Activated CD4-positive, alpha-beta T cell treated with anti-CD3 and anti-CD28 coated beads for 36 hours (primary cell): ENCODE results near the gene NELFB. TPM values are rescaled to one million over a fixed set of nuclear protein-coding genes. Genes with fewer than 3 reads are reported as not detected.
A peak's percentile ranks its signal among the peaks of the same experiment; 100 is the strongest.

Experiments used
- ATAC-seq: fragments of 200-7000 bp; cut with Tn5 transposase; one replicate; pipeline ENCODE4 v1.10.0; 2021; ENCODE audit warnings: mild to moderate bottlenecking, moderate library complexity
- CTCF ChIA-PET: fragments of 350-600 bp; sonication (Branson Sonifier 250); formaldehyde crosslinking; loops from one replicate; lab custom pipeline; 2021; ENCODE audit warnings: antibody characterized with exemption; lab: Charles Lee
- POLR2A ChIA-PET: fragments of 350-600 bp; sonication (Branson Sonifier 250); formaldehyde crosslinking; loops from one replicate; lab custom pipeline; 2021; ENCODE audit warnings: antibody characterized with exemption, inconsistent platforms; lab: Charles Lee
- DNase-seq: peaks from one replicate; pipeline ENCODE4 v3.0.0-alpha.2; 2020
- H3K27ac Mint-ChIP-seq: one replicate; pipeline ENCODE4 v1.8.0; 2021; ENCODE audit warnings: mixed read lengths
- H3K27me3 Mint-ChIP-seq: one replicate; pipeline ENCODE4 v1.8.0; 2021; ENCODE audit warnings: mixed read lengths
- H3K36me3 Mint-ChIP-seq: one replicate; pipeline ENCODE4 v1.8.0; 2021; ENCODE audit warnings: low read depth, mixed read lengths
- H3K4me1 Mint-ChIP-seq: one replicate; pipeline ENCODE4 v1.8.0; 2021; ENCODE audit warnings: mixed read lengths
- H3K4me3 Mint-ChIP-seq: one replicate; pipeline ENCODE4 v1.8.0; 2021; ENCODE audit warnings: mild to moderate bottlenecking, moderate library complexity, mixed read lengths
- H3K9me3 Mint-ChIP-seq: one replicate; pipeline ENCODE4 v1.8.0; 2021; ENCODE audit warnings: low read depth, mixed read lengths
- intact Hi-C, 2 experiments: fragments of 100-400 bp; cut with DNase I in 1 of 2; cut with micrococcal nuclease in 1 of 2; formaldehyde crosslinking; loops; one replicate each; pipeline versions ENCODE4 v1.14.2 to v1.15.1; 2022 to 2024; cut with DNase I, micrococcal nuclease
- total RNA-seq, 2 experiments: library from RNA; stranded (reverse); gene quantifications; one replicate each; pipeline ENCODE4 v1.2.3, GENCODE V29; 2021

The NELFB gene
- total RNA-seq, 2 experiments from 2014 or later = 41.4 to 54.1 TPM

DNA sequence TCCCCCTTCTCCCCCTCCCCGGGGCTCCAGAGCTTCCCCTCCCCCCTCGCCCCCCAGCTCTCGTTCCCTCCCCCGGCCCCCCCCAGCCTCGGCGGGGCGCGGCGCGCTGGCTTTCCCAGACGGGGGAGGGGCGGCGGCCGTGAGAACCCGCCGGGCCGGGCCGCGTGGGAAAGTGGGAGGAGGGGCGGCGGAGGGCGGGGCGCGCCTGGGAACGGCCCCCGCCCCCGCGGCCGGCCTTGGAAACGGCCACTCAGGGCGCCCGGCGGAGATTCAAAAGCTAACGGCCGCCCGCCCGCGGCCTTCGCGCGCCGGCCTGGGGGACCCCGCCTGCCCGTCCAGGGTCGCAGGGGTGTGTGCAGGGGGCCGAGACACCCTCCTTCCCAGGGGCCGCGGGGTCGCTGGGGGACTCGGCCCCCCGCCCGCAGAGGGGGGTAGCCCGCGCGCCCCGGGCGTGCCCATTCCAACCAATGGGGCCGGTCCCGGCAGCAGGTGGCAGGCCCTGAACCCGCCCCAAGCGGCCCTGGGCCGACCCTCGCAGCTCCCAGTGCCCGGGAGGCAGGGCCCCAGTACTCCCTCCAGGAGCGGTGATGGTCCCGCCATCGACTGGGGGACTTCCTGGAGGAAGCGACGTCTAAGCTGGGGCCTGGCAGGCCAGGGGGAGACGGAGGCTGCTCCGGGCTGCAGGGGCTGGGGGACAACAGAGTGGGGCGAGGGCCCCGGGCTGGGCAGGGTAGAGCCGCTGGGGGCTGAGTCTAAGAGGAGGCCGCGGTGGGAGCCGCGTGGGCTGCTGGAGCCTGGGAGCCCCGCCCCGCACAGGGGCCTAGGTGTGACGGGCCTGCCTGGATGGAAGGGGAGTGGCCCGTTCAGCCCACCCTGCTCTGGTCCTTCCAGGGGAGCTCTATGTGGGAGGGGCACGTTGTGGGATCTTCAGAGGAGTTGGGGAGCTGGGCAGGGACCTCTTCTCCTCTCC is 61.2 kb downstream of the NELFB start:
- H3K4me3 Mint-ChIP-seq = no peak overlapping the region
- CTCF ChIA-PET = no interaction called here
- peak; percentile 44 for ATAC-seq
- H3K27ac Mint-ChIP-seq = no peak overlapping the region
- no peaks in the 10 kb centered on the region for H3K36me3 Mint-ChIP-seq
- no peaks in the 10 kb centered on the region for H3K4me1 Mint-ChIP-seq
- POLR2A ChIA-PET = no interaction called here
- peaks cover 2% of the 10 kb centered on the region for H3K27me3 Mint-ChIP-seq
- H3K9me3 Mint-ChIP-seq = no peaks in the 10 kb centered on the region
- peak; percentile 43 for DNase-seq
- intact Hi-C loops = no loop called here

DNA sequence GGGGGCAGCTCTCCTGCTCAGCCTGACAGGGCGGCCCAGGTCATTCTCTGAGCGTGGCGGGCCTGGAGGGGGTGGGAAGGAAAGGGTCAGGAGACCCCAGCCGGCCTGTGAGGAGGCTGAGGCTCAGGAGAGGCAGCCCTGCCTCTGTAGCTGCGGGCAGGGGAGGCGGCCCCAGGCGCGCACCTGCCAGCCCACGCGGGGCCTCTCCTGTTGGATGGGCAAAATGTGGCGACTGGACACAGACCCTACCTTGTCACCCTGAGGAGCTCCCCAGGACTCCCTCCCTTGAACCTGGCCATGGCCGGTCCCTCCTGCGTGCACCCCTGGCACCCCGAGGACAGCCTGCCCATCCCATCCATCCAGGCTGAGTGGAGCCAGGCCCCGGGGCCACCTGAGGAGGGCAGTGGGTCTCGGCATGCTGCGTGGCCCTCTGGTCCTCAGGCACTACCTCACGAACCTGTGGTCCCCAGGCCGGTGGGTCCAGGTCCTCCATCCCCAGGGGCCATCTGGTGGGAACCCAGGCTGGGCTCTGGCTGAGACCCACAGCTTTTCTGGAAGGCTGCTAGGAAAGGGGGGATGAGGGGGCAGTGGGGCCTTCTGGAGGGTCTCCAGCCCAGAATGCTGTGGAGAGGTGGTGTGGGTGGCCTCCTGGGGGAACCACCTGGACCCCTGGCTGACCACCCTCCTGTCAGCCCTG is 62.0 kb downstream of the NELFB start:
- intact Hi-C loops = no loop called here
- no peak overlapping the region for H3K27ac Mint-ChIP-seq
- no peaks in the 10 kb centered on the region for H3K9me3 Mint-ChIP-seq
- no peaks in the 10 kb centered on the region for H3K4me1 Mint-ChIP-seq
- no peak overlapping the region for H3K4me3 Mint-ChIP-seq
- ATAC-seq (no peak), DNase-seq (no peak)
- H3K36me3 Mint-ChIP-seq = no peaks in the 10 kb centered on the region
- ChIA-PET POLR2A (no interaction called here), CTCF (interaction anchor here (1.7 kb wide), 1 partner anchor 14 kb away, joined by 4 read pairs; no protein-coding TSS in a partner anchor)
- peaks cover 2% of the 10 kb centered on the region for H3K27me3 Mint-ChIP-seq

DNA sequence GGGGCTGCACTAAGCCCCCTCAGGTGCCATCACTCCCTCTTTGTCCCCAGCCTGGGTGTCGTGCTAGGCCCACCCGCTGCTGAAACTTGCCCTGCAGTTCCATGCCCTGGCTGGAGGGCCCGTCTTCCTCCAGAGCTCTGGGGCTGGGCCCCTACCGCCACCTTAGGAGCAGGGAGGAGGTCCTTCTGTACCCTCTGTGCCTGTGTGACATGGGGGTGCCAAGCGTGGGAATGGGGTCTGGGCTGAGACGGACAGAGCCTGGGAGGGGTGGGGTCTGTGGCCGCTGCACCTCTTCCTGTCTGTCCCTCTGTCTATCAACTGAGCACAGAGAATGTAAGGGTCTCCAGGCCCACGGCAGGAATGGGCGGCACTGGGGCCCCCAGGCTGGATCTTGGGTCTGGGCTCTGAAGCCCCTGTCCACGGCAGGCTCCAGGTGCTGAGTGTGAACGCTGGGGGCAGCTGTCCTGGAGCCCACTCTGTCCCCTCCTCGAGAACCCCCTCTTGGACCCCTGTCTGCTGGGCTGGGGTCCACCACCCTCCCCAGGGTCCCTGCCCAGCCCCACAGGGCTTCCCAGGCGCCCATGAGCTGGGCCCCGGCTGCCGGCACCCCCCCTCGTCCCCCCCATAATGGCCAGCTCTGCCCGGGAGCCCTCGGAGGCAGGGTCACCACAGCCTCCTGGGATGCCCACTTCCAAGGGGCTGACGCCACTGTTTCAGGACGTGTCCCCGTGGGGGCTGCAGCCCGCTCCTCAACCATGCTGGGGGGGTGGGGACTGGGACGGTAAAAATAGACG is 62.8 kb downstream of the NELFB start:
- Mint-ChIP-seq H3K4me1 (no peaks in the 10 kb centered on the region), H3K27me3 (peaks cover 2% of the 10 kb centered on the region), H3K36me3 (no peaks in the 10 kb centered on the region), H3K27ac (no peak overlapping the region), H3K9me3 (no peaks in the 10 kb centered on the region), H3K4me3 (no peak overlapping the region)
- intact Hi-C loops = no loop called here
- ChIA-PET CTCF (interaction anchor here (1.7 kb wide), 1 partner anchor 14 kb away, joined by 4 read pairs; no protein-coding TSS in a partner anchor), POLR2A (no interaction called here)
- no peak for DNase-seq
- no peak for ATAC-seq

DNA sequence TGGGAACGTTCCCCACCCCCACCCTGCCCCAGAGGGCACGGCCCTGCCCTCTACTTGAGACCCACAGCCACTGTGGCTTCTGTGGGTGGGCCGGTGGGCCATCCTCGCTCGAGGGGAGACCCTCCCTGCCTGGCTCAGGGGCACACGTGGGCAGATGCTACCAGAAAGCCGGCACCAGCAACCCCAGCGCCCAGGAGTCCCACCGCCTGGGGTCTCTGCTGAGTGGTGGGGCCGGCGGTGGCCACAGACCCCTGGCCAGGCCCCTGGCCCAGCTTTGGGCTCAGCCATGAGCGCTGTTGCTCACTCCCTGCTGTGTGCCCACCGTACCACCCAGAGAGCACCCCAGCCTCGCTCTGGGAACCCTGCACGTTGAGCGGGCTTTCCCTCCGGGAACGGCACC is 63.5 kb downstream of the NELFB start:
- no peak overlapping the region for H3K27ac Mint-ChIP-seq
- DNase-seq (no peak), ATAC-seq (no peak)
- intact Hi-C loops = no loop called here
- no peaks in the 10 kb centered on the region for H3K36me3 Mint-ChIP-seq
- no peaks in the 10 kb centered on the region for H3K9me3 Mint-ChIP-seq
- H3K27me3 Mint-ChIP-seq = peaks cover 2% of the 10 kb centered on the region
- ChIA-PET CTCF (interaction anchor here (1.7 kb wide), 1 partner anchor 15 kb away, joined by 4 read pairs; no protein-coding TSS in a partner anchor), POLR2A (no interaction called here)
- H3K4me3 Mint-ChIP-seq = no peak overlapping the region
- no peaks in the 10 kb centered on the region for H3K4me1 Mint-ChIP-seq

DNA sequence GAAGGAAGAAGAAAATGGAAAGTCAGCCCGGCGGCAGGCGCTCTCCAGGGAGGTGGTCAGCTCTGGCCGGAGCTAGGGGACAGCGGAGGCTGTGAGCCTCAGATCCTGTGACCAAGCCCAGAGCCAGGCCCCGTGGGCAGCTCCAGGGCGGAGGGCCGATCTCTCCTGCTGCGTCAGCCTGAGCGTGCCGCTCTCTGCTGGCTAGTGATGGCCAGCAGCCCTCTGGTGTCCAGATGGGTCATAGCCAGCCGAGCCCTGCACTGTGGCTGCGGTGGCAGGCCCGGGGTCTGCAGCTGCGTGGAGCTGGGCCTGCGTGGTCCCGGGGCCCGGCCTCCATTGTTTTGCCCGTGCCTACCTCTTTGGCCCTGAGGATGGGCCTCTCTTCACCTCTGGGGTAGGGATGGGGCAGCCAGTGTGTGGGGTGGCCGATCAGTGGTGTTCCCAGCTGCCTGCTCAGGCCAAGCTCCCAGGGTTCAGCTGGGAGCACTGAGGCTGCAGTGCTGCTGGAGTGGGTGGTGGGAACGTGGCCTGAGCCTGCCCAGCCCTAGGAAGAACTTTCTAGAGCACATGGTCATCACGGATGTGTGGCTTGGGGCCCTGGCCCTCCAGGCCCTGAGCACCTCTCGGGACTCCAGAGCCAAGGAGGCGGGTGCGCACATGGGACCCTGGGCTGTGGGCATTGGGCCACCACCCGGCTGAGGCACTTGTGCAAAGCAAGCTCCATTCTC is 64.0 kb downstream of the NELFB start:
- ChIA-PET CTCF (no interaction called here), POLR2A (no interaction called here)
- Mint-ChIP-seq H3K4me3 (no peak overlapping the region), H3K4me1 (no peaks in the 10 kb centered on the region), H3K27me3 (peaks cover 2% of the 10 kb centered on the region), H3K36me3 (no peaks in the 10 kb centered on the region), H3K27ac (no peak overlapping the region), H3K9me3 (no peaks in the 10 kb centered on the region)
- intact Hi-C loops = no loop called here
- ATAC-seq (no peak), DNase-seq (no peak)

DNA sequence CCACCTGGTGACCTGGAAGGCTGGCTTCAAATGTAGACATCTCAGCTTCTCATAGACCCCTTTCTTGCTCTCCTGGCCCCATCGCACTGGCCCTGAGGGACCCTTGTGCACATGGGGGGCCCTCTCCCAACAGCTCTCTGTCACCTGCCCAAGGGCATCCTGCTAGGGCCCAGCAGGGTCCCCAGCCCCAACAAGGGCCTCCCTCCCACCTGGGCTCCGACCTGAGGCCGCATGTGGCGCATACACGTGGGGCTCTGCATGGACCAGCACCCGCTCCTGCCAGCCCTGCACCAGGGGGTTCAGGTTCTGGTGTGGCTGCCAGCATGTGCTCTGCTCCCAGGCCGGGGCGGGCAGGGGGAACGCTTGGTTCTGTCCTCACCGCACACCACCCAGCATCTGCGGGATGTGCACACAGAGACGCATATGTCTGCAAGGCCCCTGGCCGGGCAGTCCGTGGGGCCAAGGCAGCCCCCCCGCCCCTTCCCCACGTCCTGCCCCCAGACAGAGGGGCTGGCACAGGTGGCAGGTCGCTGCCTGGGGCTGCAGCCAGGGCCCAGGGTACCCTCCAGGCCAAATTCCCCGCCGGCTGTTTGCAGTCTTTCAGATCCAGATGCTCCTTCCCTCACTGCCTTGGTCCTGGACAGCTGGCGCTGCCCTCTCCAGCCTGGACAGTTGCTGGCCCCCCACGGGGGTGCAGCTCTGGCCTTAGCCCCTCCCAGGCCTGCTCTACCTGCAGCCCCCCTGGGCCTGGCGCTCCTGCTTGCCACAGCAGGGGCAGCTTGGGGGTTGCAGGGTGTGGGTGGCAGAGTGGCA is 64.8 kb downstream of the NELFB start:
- Mint-ChIP-seq H3K27me3 (peaks cover 2% of the 10 kb centered on the region), H3K4me1 (no peaks in the 10 kb centered on the region), H3K36me3 (no peaks in the 10 kb centered on the region), H3K9me3 (no peaks in the 10 kb centered on the region), H3K4me3 (no peak overlapping the region), H3K27ac (no peak overlapping the region)
- ChIA-PET CTCF (no interaction called here), POLR2A (no interaction called here)
- ATAC-seq = no peak
- intact Hi-C loops = no loop called here
- no peak for DNase-seq

DNA sequence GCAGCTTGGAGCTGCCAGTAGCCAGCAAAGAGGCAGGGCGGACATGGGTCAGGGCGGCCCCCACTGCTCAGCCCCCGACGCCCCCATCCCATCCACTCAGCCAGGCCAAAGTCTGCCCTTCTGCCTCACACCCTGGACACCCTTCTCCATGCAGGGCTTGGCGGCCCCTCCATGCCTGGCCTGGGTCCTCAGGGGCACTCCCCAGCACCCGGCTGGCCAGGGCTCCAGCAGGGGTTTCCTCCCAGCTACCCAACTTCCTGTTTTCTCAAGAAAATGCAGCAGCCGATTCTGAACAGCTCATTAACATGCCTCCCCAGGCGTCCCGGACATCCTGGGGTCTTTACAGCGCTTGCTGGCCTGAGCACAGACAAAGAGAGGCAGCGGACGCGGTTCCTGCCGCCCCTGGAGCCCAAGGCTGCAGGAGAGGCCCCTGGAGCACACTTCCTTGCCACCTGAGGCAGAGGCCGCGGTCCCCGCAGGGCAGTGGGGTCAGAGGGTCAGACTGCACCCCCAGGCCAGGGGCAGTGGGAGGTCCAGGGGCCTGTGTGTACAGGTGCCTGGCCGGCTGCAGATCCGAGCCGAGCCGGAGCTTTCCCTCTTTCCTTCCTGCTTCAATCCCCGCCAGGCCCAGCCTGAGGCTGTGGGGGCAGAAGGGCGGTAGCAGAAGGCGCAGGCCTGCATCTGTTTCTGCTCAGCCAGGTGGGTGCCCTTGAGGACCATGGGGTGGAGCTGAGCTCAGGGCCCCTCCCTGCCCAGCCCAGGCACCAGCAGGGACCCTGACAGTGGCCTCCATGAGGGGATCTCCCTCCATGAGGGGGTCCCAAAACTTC is 65.6 kb downstream of the NELFB start:
- H3K4me3 Mint-ChIP-seq = no peak overlapping the region
- no peaks in the 10 kb centered on the region for H3K36me3 Mint-ChIP-seq

DNA sequence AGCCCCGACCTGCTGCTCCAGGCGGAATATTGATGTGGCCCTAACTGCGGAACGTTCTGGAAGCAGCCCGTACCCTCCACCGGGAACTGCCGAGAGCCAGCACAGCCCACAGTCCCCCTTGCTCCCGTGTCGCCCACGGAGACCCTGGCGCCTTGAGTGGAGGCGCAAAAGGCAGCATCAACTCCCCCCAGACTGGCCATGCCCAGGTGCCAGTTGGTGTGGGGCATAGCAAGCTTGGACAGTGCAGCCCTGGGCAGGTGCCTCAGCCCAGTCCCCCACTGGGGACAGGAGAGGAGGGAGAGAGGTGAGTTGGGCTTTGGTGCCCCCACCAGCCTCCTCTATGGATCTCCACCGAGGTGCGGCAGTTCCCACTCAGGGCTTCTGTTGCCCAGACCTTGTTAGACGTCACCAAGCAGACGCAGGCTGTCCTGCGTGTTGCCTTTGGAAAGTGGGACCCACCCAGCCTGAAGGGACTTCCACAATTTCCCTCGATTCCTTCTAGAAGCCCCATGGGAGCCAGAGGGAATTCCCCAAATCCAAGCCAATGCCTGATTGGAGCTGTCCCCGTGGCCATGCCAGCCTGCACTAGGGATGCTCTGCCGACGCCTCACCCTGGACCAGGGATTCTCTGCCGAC is 66.7 kb downstream of the NELFB start:
- ATAC-seq (no peak), DNase-seq (no peak)
- CTCF ChIA-PET = interaction anchor here (0.6 kb wide), 2 partner anchors 121 to 337 kb away, joined by 3 to 4 read pairs; no protein-coding TSS in a partner anchor

More for the DNA sequence above, 65.6 kb downstream of the NELFB start:
- Mint-ChIP-seq H3K27ac (no peak overlapping the region), H3K9me3 (no peaks in the 10 kb centered on the region), H3K4me1 (no peaks in the 10 kb centered on the region), H3K27me3 (peaks cover 5% of the 10 kb centered on the region)
- DNase-seq (peak; percentile 22), ATAC-seq (peak; percentile 31)
- POLR2A ChIA-PET = no interaction called here
- CTCF ChIA-PET = interaction anchor here (0.6 kb wide), 1 partner anchor 338 kb away, joined by 3 read pairs; no protein-coding TSS in a partner anchor
- intact Hi-C loops = no loop called here

More for the DNA sequence above, 66.7 kb downstream of the NELFB start:
- Mint-ChIP-seq H3K27ac (no peak overlapping the region), H3K27me3 (peaks cover 10% of the 10 kb centered on the region), H3K4me3 (no peak overlapping the region), H3K9me3 (peaks cover 2% of the 10 kb centered on the region), H3K4me1 (peaks cover 6% of the 10 kb centered on the region), H3K36me3 (peaks cover 1% of the 10 kb centered on the region)
- POLR2A ChIA-PET = no interaction called here
- intact Hi-C loops = no loop called here
